ENCODE measurements around the gene SPRR2F.
"Not testable (repeated sequence)": the region's sequence is repeated elsewhere in the genome, so short reads cannot be mapped to it uniquely, and the experiment has no call there.

Gene SPRR2F

GRCh38 chr1:153133267-153133666, 20.0 kb upstream of the SPRR2F start:
- TF ChIP-seq CTCF (IDR thresholded peaks at IDR 0.05; ENCODE audit: low read depth, low read length, missing control alignments), result no peak

GRCh38 chr1:153128688-153129087, 15.4 kb upstream of the SPRR2F start:
- not testable (repeated sequence) for H3K4me3 ChIP-seq (ENCODE audit: low read depth, low read length); DNase-seq (ENCODE audit: low read depth)

More at GRCh38 chr1:153133267-153133666, 20.0 kb upstream of the SPRR2F start:
- DNase-seq (ENCODE audit: low read depth), result no peak
- no peak overlapping the region for H3K4me3 ChIP-seq (ENCODE audit: low read depth, low read length)

- no peak for DNase-seq (ENCODE audit: low read depth)
- no peak for TF ChIP-seq CTCF (IDR thresholded peaks at IDR 0.05; ENCODE audit: low read depth, low read length, missing control alignments)
- no peak overlapping the region for H3K4me3 ChIP-seq (ENCODE audit: low read depth, low read length)
These were observed 14.0 kb upstream of the SPRR2F start for GRCh38 chr1:153127296-153127695.

- TF ChIP-seq CTCF (IDR thresholded peaks at IDR 0.05; ENCODE audit: low read depth, low read length, missing control alignments), result no peak
- no peak for DNase-seq (ENCODE audit: low read depth)
- H3K4me3 ChIP-seq (ENCODE audit: low read depth, low read length), result no peak overlapping the region
These were observed 12.2 kb upstream of the SPRR2F start for GRCh38 chr1:153125536-153125935.

GRCh38 chr1:153123793-153124192, 10.5 kb upstream of the SPRR2F start:
- H3K4me3 ChIP-seq (ENCODE audit: low read depth, low read length); DNase-seq (ENCODE audit: low read depth): not testable (repeated sequence)

GRCh38 chr1:153122831-153123421, 9.6 kb upstream of the SPRR2F start:
- H3K4me3 ChIP-seq (ENCODE audit: low read depth, low read length), result no peak overlapping the region
- TF ChIP-seq CTCF (IDR thresholded peaks at IDR 0.05; ENCODE audit: low read depth, low read length, missing control alignments), result no peak
- no peak for DNase-seq (ENCODE audit: low read depth)

GRCh38 chr1:153120945-153121344, 7.6 kb upstream of the SPRR2F start:
- TF ChIP-seq CTCF (IDR thresholded peaks at IDR 0.05; ENCODE audit: low read depth, low read length, missing control alignments), result no peak
- H3K4me3 ChIP-seq (ENCODE audit: low read depth, low read length), result no peak overlapping the region

GRCh38 chr1:153119491-153119971, 6.2 kb upstream of the SPRR2F start:
- no peak for TF ChIP-seq CTCF (IDR thresholded peaks at IDR 0.05; ENCODE audit: low read depth, low read length, missing control alignments)
- H3K4me3 ChIP-seq (ENCODE audit: low read depth, low read length), result no peak overlapping the region
- DNase-seq (ENCODE audit: low read depth), result no peak

More at GRCh38 chr1:153120945-153121344, 7.6 kb upstream of the SPRR2F start:
- DNase-seq (ENCODE audit: low read depth), result no peak

- DNase-seq (ENCODE audit: low read depth); H3K4me3 ChIP-seq (ENCODE audit: low read depth, low read length): not testable (repeated sequence)
These were observed 1.9 kb upstream of the SPRR2F start for GRCh38 chr1:153115264-153115663.

GRCh38 chr1:153112454-153112853, 862 bp downstream of the SPRR2F start:
- DNase-seq (ENCODE audit: low read depth); H3K4me3 ChIP-seq (ENCODE audit: low read depth, low read length): not testable (repeated sequence)
